GM10847 (cell line): ENCODE data around the gene PTPRT.

ENCODE experiments used
- POLR2A ChIP-seq: IDR thresholded peaks from 2 replicates; pipeline ENCODE4 v1.6.1; 2011; ENCODE audit not compliant: insufficient read length; ENCODE audit errors: extremely low read depth

Gene PTPRT

DNA sequence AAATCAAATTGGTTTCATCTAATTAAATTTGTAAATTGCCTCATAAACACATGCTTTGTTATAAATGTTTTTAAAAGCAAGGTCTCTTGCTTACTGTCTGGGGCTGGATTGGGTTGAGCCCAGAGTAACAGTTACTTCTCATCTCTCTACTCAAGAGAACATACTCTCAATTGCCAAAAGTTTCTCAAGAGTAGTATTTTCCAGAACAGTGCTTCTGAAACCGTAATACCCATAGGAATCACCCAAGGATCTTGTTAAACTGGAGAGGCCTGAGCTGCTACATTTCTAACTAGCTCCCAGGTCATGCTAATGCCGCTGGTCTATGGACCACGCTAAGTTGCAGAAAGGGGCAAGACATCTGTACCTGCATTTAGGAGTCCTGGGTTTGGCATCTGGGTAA, 744.9 kb downstream of the PTPRT start:
- no peak for TF ChIP-seq POLR2A

DNA sequence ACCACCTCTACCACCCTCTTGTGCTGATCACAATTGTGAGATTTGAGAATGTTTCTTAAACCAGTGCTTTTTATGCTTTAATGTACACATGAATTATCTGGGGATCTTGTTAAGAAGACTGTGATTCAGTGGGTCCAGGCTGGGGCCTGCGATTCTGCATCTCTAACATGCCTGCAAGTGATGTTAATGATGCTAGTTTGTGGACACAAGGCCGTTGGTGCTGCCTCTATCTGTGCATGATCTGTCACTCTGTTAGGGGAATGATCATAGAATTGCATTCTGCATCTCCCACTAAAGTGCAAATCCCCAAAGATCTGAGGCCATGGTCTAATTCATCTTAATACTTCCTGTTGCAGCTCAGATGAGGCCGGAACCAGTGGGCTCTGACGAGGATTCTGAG, 746.5 kb downstream of the PTPRT start:
- TF ChIP-seq POLR2A = no peak

DNA sequence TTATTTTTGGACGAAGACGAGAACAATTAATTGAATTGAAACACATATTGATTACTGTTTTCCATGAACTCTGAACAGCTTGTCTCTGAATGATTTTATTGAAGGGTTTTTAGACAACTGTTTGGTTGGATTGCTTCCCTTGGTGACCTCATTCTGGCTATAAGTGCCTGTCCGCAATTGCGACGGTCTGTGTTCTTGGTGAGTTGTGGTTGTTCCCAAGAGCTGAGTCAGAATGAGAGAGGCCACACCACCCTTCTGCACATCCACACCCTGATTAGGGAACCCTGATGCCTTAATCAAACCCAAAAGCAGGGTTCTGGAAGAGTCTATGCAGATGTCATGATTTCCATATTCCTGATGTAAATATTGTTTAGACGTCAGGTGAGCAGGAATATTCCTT, 747.0 kb downstream of the PTPRT start:
- TF ChIP-seq POLR2A = no peak

DNA sequence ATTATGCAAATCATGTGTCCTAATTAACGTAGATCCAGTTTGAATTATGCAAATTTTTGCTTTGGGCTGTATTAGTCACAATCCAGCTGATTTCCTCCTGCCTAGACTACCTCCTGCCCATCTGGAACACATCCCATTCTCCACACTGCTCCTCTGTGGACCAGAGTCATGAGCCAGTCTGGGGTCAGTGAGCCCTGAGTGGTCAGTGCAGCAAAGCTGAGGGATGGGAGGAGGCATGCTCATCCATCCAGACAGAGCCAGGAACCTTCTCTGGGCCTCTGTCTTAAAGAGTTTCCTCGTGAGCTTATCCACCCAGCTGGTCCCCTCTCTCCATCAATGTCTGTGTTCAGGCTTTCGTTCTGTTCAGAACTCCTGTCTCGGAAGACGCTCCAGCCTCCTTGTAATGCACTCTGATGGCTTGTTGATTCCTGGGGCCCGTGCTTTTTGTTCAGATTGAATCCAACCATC, 747.8 kb downstream of the PTPRT start:
- TF ChIP-seq POLR2A = no peak

DNA sequence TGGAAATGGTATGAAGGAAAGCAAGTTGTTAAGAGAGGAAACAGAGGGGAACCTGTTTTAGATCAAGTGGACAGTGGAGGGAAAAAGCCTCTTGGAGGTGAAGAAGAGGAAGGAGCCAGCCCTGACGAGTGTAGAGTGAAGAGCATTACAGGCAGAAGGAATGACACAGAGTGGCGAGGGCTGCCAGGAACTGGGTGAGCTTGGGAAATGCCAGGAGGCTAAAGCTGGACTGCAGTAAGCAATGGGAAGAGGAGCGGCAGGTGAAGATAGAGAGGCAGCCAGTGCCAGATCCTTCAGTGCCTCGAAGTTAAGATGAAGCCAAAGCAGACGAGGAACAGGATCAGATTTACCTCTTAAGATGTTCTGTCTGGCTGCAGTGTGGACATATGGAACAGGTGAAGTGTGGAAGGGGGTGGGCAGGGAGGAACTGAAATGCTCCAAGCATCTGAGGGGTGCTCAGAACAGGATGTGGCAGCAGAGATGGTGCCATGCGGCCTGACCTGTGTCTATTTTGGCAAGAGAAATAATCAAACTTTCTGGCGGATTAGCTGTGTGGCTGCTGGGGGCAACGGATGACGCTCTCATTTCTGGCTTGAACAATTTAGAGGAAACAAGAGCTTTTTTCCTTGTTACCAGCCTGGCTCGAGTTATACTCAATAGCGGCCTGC, 748.4 kb downstream of the PTPRT start:
- no peak for TF ChIP-seq POLR2A

DNA sequence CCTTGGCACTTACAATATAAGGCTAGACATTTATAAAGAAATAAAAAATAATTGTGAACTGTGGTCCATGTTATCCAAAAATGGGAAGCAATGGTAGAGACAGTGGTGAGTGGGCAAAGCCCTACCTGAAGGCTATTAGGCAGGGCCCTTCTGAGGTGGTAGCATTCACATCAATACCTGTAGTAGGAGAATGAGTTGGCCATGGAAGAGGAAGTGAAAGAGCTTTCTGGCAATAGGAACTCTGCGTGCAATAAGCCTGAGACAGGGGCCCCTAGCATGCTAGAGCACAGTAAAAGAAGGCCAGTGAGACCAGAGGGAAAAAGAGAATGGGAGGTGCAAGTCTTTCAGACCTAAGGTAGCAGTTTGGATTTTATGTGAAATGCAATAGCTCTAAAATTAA, 754.5 kb downstream of the PTPRT start:
- no peak for TF ChIP-seq POLR2A

DNA sequence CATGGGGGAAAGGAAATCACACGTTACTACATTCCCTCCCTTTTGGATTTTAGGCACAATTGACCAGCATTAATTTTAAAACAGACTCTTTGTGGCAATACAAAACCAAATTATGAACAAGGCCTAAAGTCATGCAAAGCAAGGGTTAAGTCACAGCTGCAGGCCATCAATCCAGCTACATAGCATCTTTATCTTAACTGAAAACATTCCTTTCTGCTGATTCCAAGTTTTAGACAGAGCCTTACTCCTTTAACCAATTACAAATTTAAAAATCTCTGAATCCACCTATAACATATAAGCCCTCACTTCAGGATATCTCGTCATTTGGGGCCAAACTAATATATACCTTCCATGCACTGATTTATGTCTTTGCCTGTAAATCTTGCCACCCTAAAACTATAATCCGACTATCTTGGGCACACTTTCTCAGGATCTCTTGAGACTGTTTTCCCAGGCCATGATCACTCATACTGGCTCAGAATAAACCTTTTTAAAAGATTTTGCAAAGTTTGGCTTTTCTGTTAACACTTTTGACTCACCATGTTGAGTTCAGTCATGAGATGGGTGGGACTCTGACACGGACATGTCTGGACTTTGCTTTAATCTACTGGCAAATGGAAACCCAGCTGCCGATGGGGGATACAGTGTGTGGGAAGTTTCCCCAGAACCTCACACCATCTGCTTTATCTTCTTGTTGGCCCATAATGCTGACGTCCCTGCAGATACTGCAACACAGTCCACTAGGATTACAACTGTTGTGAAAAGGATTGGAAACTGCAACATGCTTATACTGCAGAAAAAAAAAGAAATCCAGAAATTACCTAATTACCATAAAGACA, 757.0 kb downstream of the PTPRT start:
- TF ChIP-seq POLR2A = no peak

DNA sequence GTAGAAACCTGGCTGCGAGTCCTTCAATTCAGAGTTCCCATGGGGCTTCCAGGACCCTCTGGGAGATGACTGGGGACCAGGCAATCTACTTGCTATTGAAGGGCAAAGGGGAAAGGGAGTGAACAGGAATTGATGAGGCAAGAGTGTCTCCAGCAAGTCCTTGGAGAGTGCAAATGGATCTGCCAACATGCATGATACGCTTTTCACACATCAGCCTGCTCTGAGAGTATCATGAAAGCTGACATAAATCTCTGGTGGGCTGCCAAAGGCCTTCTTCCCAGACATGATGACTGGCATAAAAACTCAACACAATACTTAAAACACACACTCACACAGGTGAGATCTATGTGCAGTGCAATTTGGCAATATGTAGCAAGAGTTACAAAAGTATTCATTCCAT, 759.1 kb downstream of the PTPRT start:
- no peak for TF ChIP-seq POLR2A

DNA sequence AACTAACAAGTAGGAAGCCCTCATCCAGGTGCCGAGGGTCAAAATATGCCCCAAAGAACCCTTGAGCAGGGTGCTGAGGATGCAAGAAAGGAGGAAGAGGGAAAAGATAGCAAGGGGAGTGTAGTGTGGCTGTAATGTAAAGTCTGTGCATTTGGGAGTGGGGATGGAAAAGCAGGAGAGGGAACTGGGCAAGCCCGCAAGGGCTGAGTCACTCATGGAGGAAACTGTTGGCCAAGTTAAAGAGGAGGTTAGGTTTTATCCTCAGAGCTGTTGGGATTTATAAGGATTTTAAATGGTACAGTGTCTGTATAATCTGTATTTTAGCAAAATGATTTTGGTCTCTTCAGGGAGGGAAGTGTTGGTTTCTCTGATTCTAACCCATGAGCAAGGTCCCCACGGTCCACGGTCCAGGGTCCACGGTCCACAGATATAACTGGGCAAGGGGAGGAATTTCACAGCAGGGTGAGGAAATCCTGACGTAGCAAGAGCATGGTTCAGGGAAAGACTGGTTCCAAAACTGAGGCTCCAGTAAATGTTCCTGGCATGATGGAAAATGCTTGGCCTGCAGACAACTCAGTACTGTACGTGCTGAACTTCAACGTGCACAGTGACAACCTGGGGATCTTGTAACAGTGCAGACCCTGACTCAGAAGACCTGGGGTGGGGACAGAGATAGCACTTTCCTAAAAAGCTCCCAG, 759.8 kb downstream of the PTPRT start:
- TF ChIP-seq POLR2A = no peak

DNA sequence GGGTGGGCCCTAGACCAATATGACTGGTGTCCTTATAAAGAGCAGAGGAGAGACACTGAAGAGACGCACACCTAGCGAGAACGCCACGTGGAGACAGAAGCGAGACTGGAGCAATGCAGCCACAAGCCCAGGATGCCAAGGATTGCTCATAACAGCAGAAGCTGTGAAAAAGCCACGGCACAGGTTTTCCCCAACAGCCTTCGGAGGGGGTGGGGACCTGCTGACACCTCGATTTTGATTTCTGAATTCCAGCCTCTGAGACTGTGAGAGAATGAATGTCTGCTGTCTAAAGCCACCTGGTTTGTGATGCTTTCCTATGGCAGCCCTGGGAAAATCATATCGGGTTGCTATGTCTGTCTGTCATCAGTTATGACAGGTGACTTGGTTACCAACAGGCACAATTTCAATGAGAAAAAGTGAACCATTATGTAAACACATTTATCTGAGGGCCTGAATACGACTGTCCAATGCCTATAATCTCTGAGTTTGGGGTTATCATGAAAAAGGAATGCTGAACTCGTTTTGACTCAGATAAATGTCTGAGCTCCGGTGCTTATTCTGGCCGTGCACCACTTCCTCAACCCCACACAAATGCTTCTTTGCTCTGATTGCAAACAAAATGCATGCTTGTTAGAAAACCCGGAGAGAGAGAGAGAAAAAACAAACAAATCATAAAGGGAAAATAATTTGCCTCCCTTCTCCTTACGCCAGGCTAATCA, 769.7 kb downstream of the PTPRT start:
- no peak for TF ChIP-seq POLR2A

DNA sequence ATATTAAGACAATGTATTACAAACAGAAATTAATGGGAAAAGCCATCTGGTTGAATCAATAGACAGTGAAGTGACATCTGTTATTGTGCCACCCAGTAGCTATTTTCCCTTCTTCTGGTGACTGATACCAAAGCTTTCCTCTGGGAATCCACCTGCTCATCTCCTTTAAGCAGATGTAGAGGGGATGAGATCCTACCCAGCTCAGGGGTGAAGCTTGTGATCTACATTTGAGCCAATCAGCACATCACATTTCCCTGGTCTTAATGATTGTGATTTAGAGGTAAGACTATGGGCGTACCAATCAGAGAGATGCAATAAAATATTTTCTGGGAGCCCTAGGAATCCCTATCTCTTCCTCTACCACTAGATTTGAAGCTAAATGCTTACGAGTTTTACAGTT, 782.9 kb downstream of the PTPRT start:
- TF ChIP-seq POLR2A = no peak

DNA sequence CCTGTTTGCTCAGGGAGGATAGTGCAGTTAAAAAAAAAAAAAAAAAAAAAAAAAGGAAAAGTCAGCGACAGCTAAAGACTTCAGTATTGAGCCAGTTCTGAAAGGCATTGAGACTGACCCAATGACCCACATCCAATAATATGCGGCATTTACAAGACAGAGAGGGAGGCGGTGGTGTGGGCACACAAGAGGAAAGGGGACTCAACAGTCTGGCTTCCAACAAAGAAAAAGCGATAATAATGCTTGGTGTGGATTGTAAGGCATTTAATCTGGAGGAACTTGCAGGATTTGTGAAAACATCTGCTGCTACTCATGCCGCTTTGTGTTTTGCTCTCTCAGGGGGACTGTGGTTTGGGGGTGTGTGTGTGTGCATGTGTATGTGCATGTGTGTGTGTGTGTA, 787.3 kb downstream of the PTPRT start:
- TF ChIP-seq POLR2A = no peak

DNA sequence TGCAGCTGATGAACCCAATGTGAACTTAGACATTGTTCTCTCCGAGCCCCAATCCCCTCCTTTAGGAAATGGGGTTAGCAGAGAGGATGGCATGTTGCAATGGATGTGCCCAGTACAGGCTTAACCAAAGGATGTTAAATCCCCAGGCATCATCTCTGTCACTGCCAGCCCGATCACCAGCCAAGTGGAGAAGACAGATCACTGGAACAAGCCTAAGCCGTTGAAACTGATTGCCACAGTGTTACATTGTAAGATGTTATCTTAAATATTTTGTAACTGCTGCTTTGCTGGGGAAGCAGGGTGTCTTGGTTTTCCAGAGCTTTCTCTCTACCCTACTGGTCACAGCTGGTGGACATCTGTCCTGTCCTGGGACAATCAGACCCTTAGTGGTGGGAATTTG, 788.1 kb downstream of the PTPRT start:
- no peak for TF ChIP-seq POLR2A

DNA sequence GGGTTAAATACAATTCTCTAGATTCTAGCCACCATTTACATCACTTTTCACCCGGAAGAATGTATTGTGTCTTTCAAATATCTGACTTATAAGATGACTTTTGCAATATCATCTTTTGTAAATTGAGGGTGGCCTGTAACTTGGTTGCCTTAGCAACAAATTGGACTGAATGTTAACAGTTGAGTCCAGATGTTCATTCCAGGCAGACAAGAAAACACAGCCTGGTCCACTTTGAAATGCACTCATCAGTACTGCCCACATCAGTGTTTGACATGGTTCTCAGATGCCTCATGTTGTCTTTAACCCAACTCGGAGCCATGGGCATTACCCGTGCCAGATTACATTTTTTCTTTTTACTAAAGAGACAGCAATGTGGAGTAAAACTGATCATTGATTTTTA, 789.9 kb downstream of the PTPRT start:
- no peak for TF ChIP-seq POLR2A

DNA sequence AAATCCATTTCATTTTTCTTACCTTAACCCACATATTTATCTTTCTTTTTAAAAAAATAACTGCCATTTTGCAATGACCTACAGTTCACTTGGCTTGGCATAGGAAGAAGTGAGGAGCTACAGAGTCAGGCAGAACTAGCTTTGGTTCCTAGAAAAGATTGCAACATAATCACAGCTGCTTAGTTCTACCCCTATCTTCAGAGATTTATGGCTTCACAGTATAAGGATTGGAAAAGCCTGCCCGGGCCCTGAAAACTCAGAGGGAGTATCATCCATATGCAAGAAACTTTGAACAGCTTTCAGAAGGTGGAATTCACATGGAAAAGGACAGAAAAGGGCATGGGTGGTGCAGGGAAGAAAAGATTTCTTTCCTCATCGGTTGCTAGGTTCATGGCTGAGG, 797.3 kb downstream of the PTPRT start:
- no peak for TF ChIP-seq POLR2A

DNA sequence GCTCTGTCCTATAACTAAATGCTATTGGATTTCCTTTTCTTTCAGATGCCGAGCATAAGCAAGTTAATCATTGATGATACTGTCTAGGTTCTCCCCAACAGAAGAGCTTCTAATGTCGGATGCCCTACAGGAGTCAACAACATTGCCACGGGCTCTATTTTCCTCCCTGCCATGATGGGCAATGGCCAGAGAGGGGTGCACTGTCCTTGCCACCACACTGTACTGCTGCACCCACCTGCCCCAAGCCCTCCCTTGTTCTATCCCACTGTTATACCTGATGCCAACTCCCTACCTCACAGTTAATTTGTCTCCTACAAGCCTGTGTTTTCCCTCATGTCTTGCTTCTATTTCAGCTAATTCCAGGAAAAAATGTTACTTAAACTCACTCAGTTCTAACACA, 797.9 kb downstream of the PTPRT start:
- no peak for TF ChIP-seq POLR2A

DNA sequence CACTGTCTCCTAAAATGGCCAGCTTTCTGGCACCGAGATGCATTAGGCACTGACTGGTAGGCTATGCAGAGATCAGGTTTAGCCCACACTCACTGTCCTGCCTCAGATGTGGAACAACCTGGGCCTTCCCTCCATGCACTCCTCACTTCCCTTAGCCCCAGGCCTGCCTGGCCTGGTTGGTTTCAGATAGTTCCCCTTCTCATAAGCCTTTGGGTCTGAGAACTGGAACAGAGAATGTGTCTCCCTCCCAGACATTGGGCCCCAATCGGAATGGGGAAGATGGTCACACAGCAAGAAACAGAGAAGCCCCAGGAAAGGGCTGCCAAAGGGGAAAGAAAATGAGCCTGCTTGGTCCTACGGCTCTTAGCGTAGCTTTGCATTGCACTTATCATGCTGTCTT, 809.4 kb downstream of the PTPRT start:
- TF ChIP-seq POLR2A = no peak
